Cardiac fibroblast (primary cell): ENCODE data around the gene AIM2.
A peak's percentile ranks its signal among the peaks of the same experiment; 100 is the strongest.

Experiments
- DNase-seq, 2 donors: peaks; one replicate each; pipeline versions ENCODE4 v3.0.0 to v3.0.0-alpha.2; 2010; ENCODE audit warnings: low read depth in 2 of 2
- H3K4me3 ChIP-seq, 2 donors: replicated peaks in 1 of 2; 1 replicate in 1 of 2; 2 replicates in 1 of 2; pipeline ENCODE4 v1.5.1; 2011; ENCODE audit warnings: low read depth in 2 of 2, low read length in 2 of 2, mild to moderate bottlenecking in 2 of 2, moderate library complexity in 1 of 2
- CTCF ChIP-seq: IDR thresholded peaks from one replicate; pipeline ENCODE4 v1.5.1; 2011; ENCODE audit warnings: low read depth, mild to moderate bottlenecking, low read length, inconsistent platforms

The AIM2 gene

GRCh38 chr1:159089184-159089791 is 12.7 kb upstream of the AIM2 start:
- TF ChIP-seq CTCF, result peak; percentile 42
- DNase-seq, result peak in 1 of 2 donors; percentile 30
- no peak overlapping the region for H3K4me3 ChIP-seq

GRCh38 chr1:159088546-159089183 is 12.1 kb upstream of the AIM2 start:
- no peak overlapping the region for H3K4me3 ChIP-seq
- TF ChIP-seq CTCF, result no peak
- no peak for DNase-seq

GRCh38 chr1:159088050-159088449 is 11.5 kb upstream of the AIM2 start:
- H3K4me3 ChIP-seq, result no peak overlapping the region
- DNase-seq, result peak; percentile 76 to 80
- TF ChIP-seq CTCF, result no peak

GRCh38 chr1:159084867-159085266 is 8.3 kb upstream of the AIM2 start:
- no peak for DNase-seq
- no peak overlapping the region for H3K4me3 ChIP-seq
- TF ChIP-seq CTCF, result no peak

GRCh38 chr1:159084152-159084551 is 7.6 kb upstream of the AIM2 start:
- no peak for DNase-seq
- no peak for TF ChIP-seq CTCF
- H3K4me3 ChIP-seq, result no peak overlapping the region

- no peak for DNase-seq
- H3K4me3 ChIP-seq, result no peak overlapping the region
- no peak for TF ChIP-seq CTCF
These were observed 6.4 kb upstream of the AIM2 start for GRCh38 chr1:159083013-159083412.
